SIG-M5 (cell line): ENCODE results near the gene EXOSC1.
"Not testable (repeated sequence)": the region's sequence is repeated elsewhere in the genome, so short reads cannot be mapped to it uniquely, and the experiment has no call there.

Source experiments
- DNase-seq: peaks from one replicate; lab custom pipeline; 2025; lab: John Stamatoyannopoulos, UW

The EXOSC1 gene

DNA sequence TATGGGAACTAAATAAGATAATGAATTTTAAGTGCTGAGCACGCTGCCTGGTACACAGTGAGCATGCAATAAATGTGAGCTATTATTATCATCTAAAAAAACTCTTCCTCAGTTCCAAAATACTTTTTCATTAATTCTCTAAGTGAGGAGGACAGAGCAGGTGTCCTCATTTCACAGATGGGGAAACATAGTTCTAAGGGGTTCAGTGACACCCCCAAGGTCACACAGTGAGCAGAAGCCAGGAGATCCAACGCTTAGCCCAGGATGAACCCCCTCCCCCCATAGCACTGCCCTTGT, 37.9 kb downstream of the EXOSC1 start:
- no peak for DNase-seq

DNA sequence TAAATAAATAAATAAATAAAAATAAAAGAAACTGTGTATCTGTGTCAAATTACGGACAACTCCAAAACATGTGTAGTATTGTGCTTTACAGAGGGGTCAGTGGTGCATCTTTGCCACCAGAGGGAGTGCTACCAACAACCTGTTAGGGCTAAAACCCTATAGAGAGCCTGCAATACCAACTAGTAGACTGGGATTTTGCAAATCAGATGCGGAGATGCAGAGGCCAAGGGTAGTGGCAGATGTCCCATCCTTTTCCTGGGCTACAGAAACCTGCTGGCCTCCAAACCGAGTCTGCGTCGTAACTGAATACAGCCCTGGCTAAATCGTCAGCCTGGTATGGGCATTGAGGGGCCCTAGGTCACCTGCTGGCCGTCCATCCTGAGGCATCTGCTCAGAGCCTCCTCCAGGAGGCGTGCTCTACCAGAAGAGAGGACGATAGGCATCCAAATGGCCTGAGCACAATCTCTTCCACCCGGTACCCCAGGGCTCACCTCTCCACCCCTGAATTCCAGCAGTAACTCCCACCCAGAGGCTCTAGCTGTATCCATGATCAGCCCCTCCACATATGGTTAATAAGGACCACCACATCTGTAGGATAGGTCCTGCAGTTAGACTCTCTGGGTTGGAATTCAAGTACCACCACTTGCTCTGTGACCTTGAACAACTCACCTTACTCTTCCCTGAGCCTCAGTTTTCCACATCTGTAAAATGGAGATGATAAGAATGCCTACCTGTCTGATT, 38.4 kb downstream of the EXOSC1 start:
- peak; percentile 30 for DNase-seq

DNA sequence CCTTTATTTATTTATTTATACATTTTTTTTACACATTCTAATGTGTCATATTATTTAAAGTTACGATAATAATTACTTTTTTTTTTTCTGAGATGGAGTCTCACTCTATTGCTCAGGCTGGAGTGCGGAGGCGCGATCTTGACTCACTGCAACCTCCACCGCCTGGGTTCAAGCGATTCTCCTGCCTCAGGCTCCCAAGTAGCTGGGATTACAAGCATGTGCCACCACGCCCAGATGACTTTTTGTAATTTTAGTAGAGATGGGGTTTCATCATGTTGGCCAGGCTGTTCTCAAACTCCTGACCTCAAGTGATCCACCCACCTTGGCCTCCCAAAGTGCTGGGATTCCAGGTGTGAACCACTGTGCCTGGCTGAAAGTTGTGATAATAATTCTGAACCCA, 39.3 kb downstream of the EXOSC1 start:
- DNase-seq, result not testable (repeated sequence)

DNA sequence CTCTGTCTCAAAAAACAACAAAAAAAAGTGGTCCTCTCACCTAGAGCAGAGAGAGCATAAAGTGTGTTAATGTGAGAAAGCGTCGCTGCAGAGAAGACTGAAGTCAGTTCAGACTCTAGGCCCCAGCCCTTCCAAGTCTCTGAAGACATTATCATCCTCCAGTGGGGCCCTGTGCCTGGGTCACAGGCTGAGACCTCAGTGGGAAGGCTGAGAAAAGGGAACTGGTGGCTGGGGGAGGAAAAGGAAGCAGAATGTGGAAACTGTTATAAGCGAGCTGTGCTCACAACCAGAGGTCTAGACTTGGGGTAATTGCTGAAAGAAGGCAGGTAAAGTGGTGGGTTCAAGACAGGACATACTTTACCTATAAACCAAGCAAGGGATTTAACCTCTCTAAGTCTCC, 39.7 kb downstream of the EXOSC1 start:
- DNase-seq, result peak; percentile 32

DNA sequence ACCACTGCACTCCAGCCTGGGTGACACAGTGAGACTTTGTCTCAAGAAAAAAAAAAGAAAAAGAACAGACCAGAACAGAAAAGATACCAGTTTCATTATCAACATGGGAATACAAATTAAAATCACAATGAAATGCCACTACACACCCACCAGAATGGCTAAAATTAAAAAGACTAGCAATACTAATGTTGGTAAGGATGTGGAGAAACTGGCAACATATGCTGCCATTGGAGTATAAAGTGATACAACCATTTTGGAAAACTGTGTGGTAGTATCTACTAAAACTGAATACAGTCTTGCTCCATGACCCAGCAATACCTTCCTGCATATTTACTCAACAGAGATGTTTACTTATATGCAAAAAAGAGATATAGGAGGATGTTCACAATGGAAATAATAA, 41.8 kb downstream of the EXOSC1 start:
- DNase-seq, result no peak

DNA sequence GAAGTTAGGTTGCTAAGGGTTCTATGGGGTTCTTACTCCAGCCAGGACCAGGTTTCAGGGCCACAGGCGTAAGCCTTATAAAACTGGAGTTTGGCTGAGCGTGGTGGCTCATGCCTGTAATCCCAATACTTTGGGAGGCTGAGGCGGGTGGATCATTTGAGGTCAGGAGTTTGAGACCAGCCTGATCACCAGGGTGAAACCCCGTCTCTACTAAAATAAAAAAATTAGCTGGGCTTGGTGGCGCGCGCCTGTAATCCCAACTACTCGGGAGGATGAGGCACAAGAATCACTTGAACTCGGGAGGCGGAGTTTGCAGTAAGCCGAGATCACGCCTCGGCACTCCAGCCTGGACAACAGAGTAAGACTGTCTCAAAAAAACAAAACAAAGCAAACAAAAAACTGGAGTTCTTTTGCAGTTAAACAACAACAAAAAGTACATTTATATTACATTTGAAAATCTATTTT, 44.3 kb downstream of the EXOSC1 start:
- no peak for DNase-seq

DNA sequence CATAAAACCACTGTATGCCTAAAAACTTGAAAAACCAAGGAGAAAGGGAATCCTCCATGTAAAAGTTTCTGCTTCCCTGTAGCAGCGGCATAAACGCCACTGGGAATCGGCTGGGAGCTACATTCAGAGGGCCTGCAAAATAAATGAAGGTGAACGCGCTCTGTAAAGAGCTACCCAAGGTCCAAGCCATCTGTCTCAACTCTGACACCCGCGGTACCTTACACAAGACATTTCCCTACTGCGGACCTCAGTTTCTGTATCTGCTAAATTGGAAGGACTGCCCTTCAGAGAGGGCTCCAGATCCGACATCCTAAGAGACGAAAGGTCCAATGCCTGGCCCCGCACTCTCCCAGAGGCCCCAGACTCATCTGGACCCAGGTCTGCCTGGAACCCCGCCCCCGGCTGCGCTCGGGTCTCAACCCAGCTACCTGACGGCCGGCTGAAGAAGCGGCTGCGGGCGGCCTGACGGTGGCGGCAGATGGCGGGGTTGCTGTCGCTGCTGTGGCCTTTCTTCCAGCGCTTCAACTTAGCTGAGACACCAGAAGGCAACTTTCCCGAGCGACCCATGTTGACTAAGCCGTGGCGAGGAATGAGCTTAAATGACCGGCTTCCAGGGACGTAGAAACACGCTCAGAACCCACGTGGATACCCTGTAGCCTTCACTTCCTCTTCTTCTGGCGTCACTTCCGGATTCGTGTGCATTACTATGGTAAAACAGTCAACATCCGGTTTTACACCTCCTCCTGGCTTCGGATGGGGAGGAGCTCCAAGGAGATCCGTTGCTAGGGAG, 44.9 kb downstream of the EXOSC1 start, which contains the start of gene RRP12:
RRP12 (minus strand) TSS at position 676 of the 790 bp plus-strand sequence; CDS start at position 567, 109 bp downstream.
- DNase-seq, result peak; percentile 94

DNA sequence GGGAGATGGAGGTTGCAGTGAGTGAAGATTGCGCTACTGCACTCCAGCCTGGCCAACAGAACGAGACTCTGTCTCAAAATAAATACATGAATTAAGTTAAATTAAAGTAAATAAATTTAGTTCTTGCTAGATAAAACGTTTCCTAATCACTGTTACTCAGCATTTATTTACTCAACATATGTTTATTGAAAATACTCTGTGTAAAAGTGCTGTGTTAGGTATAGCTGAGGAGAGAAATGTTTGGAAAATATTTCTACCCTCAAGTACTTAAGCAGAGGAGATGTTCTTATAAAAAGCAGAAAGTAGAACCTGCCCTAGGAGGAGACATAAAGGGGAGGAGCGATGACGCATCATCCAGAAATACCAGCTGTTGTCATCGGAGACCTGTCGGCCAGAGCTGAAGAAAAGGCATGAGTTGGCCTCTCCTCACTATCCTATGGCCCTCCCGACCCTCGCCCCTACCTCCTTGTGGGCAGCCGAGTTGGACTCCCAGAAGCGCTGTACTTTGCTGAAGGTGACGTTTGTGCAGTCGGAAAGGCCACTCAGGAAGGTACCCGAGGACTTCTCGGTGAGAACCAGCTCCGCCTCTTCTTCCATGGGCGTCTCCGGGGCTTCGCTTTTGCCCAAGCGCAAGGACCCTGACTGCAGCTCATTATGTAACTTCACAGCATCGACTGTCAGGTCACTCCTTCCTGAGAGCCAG, 45.8 kb downstream of the EXOSC1 start:
- DNase-seq, result peak; percentile 20

DNA sequence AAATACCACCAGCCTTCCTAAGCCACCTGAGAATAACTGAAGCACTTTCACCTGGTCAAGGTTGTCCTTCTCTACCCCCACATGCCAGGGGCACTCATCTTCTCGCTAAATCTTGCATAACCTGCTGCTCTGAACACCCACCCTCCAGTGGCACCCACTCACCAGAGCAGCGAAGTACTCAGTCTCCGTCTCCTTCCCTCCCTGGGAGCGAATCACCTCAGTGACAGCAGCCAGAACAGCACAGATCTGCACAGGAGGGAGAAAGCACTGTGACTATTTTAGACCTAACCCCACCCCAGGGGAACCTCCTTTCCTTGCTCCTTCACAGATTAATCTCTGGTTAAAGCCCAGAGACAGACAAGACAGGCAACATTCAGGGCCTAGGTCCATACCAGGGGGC, 49.8 kb downstream of the EXOSC1 start:
- DNase-seq, result no peak

DNA sequence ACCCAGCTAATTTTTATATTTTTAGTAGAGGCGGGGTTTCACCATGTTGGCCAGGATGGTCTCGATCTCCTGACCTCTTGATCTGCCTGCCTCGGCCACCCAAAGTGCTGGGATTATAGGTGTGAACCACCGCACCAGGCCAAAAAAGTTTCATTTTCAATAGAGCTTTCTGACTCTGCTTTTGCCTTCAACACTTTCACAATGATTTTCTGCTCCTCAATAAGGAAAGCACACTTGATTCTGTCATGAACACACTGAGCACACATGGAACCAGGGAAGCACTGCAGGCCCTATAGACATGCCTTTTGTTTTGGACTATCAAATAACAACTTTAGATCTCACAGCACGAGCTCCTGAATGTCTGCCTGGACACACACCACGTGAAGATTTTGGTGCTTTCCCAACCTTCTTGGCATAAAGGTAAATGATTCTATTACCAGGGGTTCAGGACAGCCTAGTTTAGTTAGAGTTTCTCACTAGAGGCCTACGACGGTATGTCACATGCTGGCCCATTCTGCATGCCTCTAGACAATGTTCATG, 52.7 kb downstream of the EXOSC1 start:
- no peak for DNase-seq

DNA sequence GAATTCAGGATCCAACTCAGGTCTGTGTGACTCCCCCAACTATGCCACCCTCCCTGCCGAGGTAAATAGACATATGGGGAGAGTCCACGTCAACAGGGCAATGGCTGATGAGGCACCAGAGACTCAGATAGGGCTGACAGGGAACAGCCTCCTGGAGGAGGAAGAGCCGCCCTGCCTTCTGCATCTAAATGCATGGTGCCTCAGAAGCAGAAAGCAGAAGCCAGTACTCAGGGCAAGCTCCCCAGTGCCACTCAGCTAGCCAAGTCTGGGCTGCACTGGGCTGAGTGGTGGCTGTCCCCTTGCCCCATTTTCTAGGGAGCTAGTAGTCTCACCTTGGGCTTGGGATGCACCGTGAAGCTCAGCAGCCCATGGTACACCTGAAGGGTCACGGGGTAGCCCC, 55.7 kb downstream of the EXOSC1 start:
- DNase-seq, result no peak

DNA sequence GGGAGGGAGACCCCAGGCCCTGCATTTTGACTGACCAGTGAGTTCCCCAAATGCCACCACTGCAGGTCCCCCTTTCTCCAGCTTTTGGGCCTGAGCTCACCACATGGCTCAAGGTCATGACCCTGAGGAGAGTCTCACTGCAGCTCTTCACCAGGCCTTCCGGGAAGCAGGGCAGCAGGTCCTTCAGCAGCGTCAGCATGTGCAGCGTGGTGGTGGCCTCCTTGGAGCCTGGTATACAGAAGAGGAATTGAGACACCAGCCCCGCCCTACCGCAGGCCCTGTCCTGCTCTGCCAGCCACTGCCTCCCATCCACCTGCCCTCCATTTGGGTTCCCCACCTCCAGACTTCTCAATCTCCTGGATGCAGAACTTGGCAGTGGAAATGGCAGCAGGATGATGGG, 57.7 kb downstream of the EXOSC1 start:
- no peak for DNase-seq
